ENCODE data around the gene ZDHHC13. TPM values are rescaled to one million over a fixed set of nuclear protein-coding genes. Genes with fewer than 3 reads are reported as not detected.
A peak's percentile ranks its signal among the peaks of the same experiment; 100 is the strongest.

The ZDHHC13 gene
- total and polyA plus RNA-seq, 2 donors (not counting 1 experiment from before 2014, with no cell fraction given), result 8.8 to 21.7 TPM

GRCh38 chr11:19093976-19094375 lies 23.0 kb upstream of the ZDHHC13 start:
- Histone ChIP-seq H2AFZ (ENCODE audit: insufficient read depth, low read depth, low read length, poor library complexity, severe bottlenecking) (no peak overlapping the region), H3K27ac (ENCODE audit: low read length in 2 of 2) (no peak overlapping the region), H3K9ac (ENCODE audit: low read length) (no peak overlapping the region), H3K27me3 (replicated peaks in 1 of 4; ENCODE audit: control extremely low read depth in 1 of 4, control insufficient read depth in 3 of 4, insufficient read depth in 4 of 4, low read length in 3 of 4) (peaks cover 0 to 13% (median 4%) of the 10 kb centered on the region in 4 experiments), H4K20me1 (ENCODE audit: control insufficient read depth, insufficient read depth, low read length, poor library complexity, severe bottlenecking) (no peaks in the 10 kb centered on the region), H3K4me3 (ENCODE audit: control extremely low read depth in 1 of 5, extremely low read depth in 1 of 5, insufficient read depth in 1 of 5, low read depth in 2 of 5, low read length in 4 of 5) (no peak overlapping the region), H3K36me3 (replicated peaks in 1 of 2; ENCODE audit: control extremely low read depth in 1 of 2, control insufficient read depth in 1 of 2, extremely low read depth in 1 of 2, insufficient read depth in 2 of 2, low read length in 1 of 2) (no peaks in the 10 kb centered on the region), H3K79me2 (ENCODE audit: control insufficient read depth, insufficient read depth, low read length) (no peaks in the 10 kb centered on the region), H3K9me3 (ENCODE audit: control extremely low read depth in 1 of 3, control insufficient read depth in 2 of 3, insufficient read depth in 1 of 3, low read length in 2 of 3) (no peaks in the 10 kb centered on the region), H3K4me1 (ENCODE audit: control insufficient read depth in 2 of 2, insufficient read depth in 2 of 2, low read length in 2 of 2) (no peaks in the 10 kb centered on the region), H3K4me2 (replicated peaks; ENCODE audit: low read depth, low read length, poor library complexity, severe bottlenecking) (no peak overlapping the region)
- ATAC-seq (ENCODE audit: low read depth) (no peak), DNase-seq (no peak)
- H3K27me3 Mint-ChIP-seq, result peaks cover 39% of the 10 kb centered on the region
- ChIA-PET CTCF (interaction anchor here (1.2 kb wide), 1 partner anchor 21 kb away, joined by 3 read pairs; no protein-coding TSS in a partner anchor), POLR2A (no interaction called here)
- no peak overlapping the region for H3K4me3 Mint-ChIP-seq
- intact Hi-C loops (cut with micrococcal nuclease), result no loop called here
- 100% methylated on average over 1 of the region's 4 CpGs for WGBS (ENCODE audit: insufficient coverage)
- no peak overlapping the region for H3K27ac Mint-ChIP-seq
- TF ChIP-seq CTCF (IDR thresholded peaks at IDR 0.05) (no peak), EZH2 (IDR thresholded peaks at IDR 0.05; ENCODE audit: borderline replicate concordance, insufficient read depth, low read depth, low read length, poor library complexity, severe bottlenecking) (no peak)
- no peaks in the 10 kb centered on the region for H3K9me3 Mint-ChIP-seq (ENCODE audit: insufficient read depth)
- no peaks in the 10 kb centered on the region for H3K4me1 Mint-ChIP-seq

- TF ChIP-seq CTCF (IDR thresholded peaks at IDR 0.05) (no peak), EZH2 (IDR thresholded peaks at IDR 0.05; ENCODE audit: borderline replicate concordance, insufficient read depth, low read depth, low read length, poor library complexity, severe bottlenecking) (no peak)
- Histone ChIP-seq H3K79me2 (ENCODE audit: control insufficient read depth, insufficient read depth, low read length) (no peaks in the 10 kb centered on the region), H3K27me3 (replicated peaks in 1 of 4; ENCODE audit: control extremely low read depth in 1 of 4, control insufficient read depth in 3 of 4, insufficient read depth in 4 of 4, low read length in 3 of 4) (peaks cover 0 to 10% (median 1%) of the 10 kb centered on the region in 4 experiments), H3K36me3 (replicated peaks in 1 of 2; ENCODE audit: control extremely low read depth in 1 of 2, control insufficient read depth in 1 of 2, extremely low read depth in 1 of 2, insufficient read depth in 2 of 2, low read length in 1 of 2) (no peaks in the 10 kb centered on the region), H3K9me3 (ENCODE audit: control extremely low read depth in 1 of 3, control insufficient read depth in 2 of 3, insufficient read depth in 1 of 3, low read length in 2 of 3) (no peaks in the 10 kb centered on the region), H3K4me2 (replicated peaks; ENCODE audit: low read depth, low read length, poor library complexity, severe bottlenecking) (no peak overlapping the region), H3K9ac (ENCODE audit: low read length) (no peak overlapping the region), H2AFZ (ENCODE audit: insufficient read depth, low read depth, low read length, poor library complexity, severe bottlenecking) (no peak overlapping the region), H3K4me3 (ENCODE audit: control extremely low read depth in 1 of 5, extremely low read depth in 1 of 5, insufficient read depth in 1 of 5, low read depth in 2 of 5, low read length in 4 of 5) (no peak overlapping the region), H3K27ac (ENCODE audit: low read length in 2 of 2) (no peak overlapping the region), H4K20me1 (ENCODE audit: control insufficient read depth, insufficient read depth, low read length, poor library complexity, severe bottlenecking) (no peaks in the 10 kb centered on the region), H3K4me1 (ENCODE audit: control insufficient read depth in 2 of 2, insufficient read depth in 2 of 2, low read length in 2 of 2) (no peaks in the 10 kb centered on the region)
- peaks cover 45% of the 10 kb centered on the region for H3K27me3 Mint-ChIP-seq
- no CpG with 5 or more reads among the region's 2 CpGs for WGBS (ENCODE audit: insufficient coverage)
- POLR2A ChIA-PET, result no interaction called here
- peak overlapping the region; percentile 34 for H3K27ac Mint-ChIP-seq
- H3K9me3 Mint-ChIP-seq (ENCODE audit: insufficient read depth), result no peaks in the 10 kb centered on the region
- DNase-seq (no peak), ATAC-seq (ENCODE audit: low read depth) (no peak)
- CTCF ChIA-PET, result no interaction called here
- H3K4me1 Mint-ChIP-seq, result no peaks in the 10 kb centered on the region
- H3K4me3 Mint-ChIP-seq, result no peak overlapping the region
- intact Hi-C loops (cut with micrococcal nuclease), result no loop called here
Measured at GRCh38 chr11:19094859-19095258, 22.1 kb upstream of the ZDHHC13 start.
